GM18870 (cell line): ENCODE measurements around the gene PRKAR1B.

ENCODE experiments used
- ATAC-seq: cut with Tn5 transposase; IDR thresholded peaks from one replicate; pipeline ENCODE4 v1.9.1; 2021; ENCODE audit warnings: moderate library complexity; ENCODE audit not compliant: unreplicated experiment

Gene PRKAR1B

GRCh38 chr7:545470-545869, 181.6 kb downstream of the PRKAR1B start:
- no peak for ATAC-seq

DNA sequence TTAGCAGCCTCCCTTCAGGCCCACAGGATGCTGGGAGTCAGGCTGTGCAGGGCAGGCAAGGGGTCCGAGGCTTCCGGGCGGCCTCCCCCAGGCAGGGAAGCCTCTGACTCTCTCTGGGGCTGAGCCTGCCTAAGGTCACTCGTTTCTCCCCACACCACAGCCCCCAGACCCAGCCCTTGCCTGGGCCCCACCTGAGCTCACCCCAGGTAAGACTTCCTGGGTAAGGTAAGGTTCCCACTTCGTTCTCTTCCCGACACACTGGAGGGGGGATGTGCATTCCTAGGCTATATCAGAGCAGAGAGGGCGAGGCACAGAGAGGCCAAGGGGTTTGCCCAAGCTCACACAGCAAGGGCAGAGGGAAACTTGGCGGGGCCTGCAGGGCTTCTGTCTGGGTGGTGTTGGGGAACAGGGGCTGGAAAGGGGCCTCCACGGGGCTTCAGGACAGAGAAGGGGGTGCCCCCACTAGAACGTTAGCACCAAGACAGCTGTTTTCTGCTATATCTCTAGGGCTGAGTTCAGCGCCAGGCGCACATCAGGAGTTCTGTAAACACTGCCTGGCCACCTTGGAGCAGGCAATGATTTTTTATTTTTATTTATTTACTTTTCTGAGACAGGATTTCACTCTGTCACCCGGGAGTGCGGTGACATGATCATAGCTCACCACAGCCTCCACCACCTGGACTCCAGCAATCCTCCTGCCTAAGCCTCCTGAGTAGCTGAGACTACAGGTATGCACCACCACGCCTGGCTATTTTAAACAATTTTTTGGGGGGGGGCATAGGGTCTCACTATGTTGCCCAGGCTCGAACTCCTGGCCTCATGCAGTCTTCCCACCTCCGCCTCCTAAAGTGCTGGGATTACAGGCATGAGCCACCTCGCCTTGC, 182.5 kb downstream of the PRKAR1B start:
- ATAC-seq = no peak

- ATAC-seq = no peak
Measured at GRCh38 chr7:543501-544337, 183.4 kb downstream of the PRKAR1B start.

GRCh38 chr7:542713-543500, 184.2 kb downstream of the PRKAR1B start:
- no peak for ATAC-seq

DNA sequence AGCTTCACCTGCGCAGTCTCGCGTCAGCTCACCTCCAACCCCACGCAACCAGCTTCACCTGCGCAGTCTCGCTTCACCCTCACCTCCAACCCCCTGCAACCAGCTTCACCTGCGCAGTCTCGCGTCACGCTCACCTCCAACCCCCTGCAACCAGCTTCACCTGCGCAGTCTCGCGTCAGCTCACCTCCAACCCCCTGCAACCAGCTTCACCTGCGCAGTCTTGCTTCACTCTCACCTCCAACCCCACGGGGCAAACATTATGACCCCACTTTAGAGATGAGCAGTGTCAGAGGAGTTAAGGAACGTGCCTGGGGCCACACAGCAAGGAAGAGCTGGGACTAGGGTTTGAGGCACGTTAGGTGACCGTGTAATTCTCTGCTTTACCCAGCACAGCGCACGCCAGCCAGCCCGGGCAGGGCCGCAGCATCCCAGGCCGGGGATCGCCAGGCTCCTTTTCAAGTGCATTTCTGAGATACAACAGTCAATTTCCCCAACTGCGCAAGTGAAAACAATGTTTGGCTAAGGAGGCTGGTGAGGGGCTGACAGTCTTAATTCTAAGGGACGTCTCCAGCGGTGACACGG, 184.9 kb downstream of the PRKAR1B start:
- no peak for ATAC-seq

GRCh38 chr7:541661-542060, 185.4 kb downstream of the PRKAR1B start:
- no peak for ATAC-seq

DNA sequence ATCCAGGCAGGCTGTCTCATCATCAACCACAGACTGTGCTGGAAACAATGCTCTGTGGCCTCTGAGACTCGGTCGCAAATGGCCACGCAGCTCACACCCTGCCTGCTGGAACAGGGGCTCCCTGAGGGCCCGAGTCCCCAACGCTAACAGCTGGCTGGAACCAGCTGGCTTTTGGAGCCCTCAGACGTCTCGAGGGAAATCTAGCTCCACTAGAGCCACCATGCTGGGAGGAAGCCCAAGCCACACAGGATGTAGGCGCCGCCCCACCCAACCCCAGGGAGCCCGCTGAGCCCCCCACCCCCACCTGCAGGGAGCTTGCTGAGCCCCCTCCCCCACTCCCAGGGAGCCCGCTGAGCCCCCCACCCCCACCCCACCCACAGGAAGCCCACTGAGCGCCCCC, 186.1 kb downstream of the PRKAR1B start:
- ATAC-seq = no peak

DNA sequence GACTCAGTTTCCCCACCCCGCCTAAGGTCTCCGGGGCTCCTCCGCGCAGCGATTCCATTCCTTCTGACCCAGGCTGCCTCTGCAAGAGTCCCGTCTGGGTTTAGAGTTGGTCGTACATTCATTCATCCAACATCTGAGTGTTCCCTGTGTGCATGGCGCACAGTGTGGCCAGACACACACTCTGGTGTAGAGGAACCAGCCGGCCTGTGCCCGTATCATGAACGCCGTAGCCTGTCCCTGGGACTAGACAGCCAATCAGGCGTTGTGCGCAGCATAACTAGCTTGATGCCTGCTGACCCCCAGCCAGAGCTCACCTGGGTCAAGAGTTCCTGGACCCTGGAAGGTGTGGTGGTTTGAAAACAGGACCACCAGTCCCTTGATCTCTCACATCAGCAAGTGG, 186.5 kb downstream of the PRKAR1B start:
- ATAC-seq = no peak

DNA sequence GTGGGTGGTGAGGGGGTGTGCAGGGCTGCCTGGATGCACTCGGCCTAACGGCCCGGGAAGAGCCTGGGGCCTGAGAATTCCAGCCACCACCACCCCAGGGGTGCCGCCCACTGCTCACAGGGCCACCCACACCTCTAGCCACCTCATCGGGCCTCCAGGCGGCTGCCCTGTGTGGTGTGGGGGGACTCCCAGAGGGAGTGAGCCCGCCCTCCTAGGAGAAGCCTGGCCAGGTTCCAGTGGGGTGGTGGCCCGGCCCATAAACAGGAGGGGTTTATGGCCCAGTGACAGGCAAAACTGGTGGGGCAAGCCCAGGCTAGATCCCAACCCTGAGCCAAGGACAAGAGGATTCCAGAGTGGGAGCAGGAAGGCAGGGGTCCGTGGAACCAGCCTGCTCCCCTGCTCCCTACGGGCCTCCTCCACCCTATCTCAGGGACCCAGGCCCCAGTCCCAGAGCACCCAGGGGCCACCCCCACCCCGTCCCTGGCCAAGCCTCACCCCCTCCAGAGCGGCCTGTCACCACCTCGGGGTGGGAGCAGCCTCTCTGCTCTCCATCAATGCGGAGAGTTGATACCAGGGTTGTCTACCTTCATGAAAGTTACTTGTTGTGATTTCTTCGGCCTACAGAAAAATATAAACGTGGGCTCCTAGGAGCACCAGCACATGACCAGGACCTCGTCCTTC, 187.2 kb downstream of the PRKAR1B start:
- no peak for ATAC-seq

- ATAC-seq = no peak
Measured at GRCh38 chr7:538764-539685, 188.1 kb downstream of the PRKAR1B start.

- no peak for ATAC-seq
Measured at GRCh38 chr7:537911-538634, 189.0 kb downstream of the PRKAR1B start.

- no peak for ATAC-seq
Measured at GRCh38 chr7:536231-536630, 190.8 kb downstream of the PRKAR1B start.

DNA sequence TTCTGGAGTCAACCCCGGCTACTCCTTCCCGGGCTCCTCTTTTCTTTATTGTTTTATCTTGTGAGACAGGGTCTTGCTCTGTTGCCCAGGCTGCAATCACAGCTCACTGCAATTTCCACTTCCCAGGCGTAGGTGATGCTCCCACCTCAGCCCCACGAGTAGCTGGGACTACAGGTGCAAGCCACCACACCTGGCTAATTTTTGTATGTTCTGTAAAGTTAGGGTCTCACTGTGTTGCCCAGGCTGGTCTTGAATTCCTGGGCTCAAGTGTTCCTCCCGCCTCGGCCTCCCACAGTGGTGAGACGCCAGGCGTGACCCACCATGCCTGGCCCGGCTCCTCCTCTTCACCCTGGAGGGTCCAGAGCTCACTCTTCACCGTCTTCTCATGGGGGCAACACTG, 192.1 kb downstream of the PRKAR1B start:
- ATAC-seq = no peak

DNA sequence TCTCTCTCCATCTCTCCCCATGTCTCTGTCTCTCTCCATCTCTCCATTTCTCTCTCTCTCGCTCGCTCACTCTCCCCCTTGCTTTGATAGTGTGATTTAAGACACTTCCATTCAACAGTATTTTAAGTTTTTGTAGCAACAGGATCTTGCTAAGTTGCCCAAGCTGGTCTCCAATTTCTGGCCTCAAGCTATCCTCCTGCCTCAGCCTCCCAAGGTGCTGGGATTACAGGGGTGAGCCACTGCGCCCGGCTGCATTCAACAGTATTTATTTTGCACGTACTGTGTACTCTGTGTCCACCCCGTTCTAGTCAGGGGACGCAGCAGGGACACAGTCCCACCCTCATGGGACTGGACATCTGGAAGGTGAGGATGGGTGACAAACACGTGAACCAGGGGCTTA, 193.0 kb downstream of the PRKAR1B start:
- ATAC-seq = no peak

GRCh38 chr7:533266-533665, 193.8 kb downstream of the PRKAR1B start:
- ATAC-seq = no peak

GRCh38 chr7:532379-533143, 194.5 kb downstream of the PRKAR1B start:
- no peak for ATAC-seq

- ATAC-seq = no peak
Measured at GRCh38 chr7:531777-532176, 195.3 kb downstream of the PRKAR1B start.

- no peak for ATAC-seq
Measured at GRCh38 chr7:528451-528850, 198.6 kb downstream of the PRKAR1B start.
